Rectal smooth muscle tissue (tissue), 1 donor: ENCODE measurements around the gene TIMM22.

ENCODE experiments used
- H3K27ac ChIP-seq: one replicate; pipeline ENCODE4 v1.7.0; 2013; ENCODE audit warnings: low read depth, low read length, inconsistent platforms
- H3K27me3 ChIP-seq: one replicate; pipeline ENCODE4 v1.7.0; 2013; ENCODE audit warnings: low read length; ENCODE audit not compliant: control insufficient read depth, insufficient read depth
- H3K36me3 ChIP-seq: one replicate; pipeline ENCODE4 v1.7.0; 2013; ENCODE audit warnings: low read length; ENCODE audit not compliant: control insufficient read depth, insufficient read depth
- H3K4me1 ChIP-seq: one replicate; pipeline ENCODE4 v1.7.0; 2013; ENCODE audit warnings: low read length; ENCODE audit not compliant: control insufficient read depth, insufficient read depth
- H3K4me3 ChIP-seq: one replicate; pipeline ENCODE4 v1.7.0; 2013; ENCODE audit warnings: low read length
- H3K9ac ChIP-seq: one replicate; pipeline ENCODE4 v1.7.0; 2013; ENCODE audit warnings: low read length

The TIMM22 gene

DNA sequence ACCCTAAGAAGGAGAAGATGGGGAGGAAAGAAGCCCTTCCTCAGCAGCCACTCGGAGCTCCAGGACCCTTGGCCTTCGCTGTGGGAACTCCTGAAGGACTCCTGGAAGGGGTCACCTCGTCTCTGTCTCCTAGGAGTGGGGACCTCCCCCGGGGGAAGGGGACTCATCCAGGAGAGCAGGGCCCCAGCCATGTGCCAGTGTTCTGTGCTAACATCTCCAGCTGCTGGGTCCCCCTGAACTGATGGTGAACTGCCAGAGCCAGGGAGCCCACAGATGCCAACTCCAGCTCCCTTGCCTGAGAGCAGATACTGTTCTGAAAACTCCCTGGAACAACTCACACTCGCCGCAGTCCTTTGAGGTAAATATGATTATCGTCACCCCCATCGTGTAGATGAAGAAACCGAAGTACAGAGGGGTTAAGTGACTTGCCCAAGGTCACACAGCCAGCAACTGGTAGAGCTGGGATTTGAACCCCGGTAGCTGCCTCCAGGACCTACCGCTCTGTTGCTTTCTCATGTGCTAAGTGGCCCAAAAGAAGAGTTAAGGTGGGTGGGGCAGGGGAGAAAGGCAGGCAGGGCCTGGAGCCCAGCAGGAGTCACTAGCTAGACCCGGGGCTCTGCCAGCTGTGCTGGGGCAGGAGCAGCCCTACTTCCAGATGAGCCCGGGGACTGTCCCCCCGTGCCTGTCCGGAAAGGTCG is 10.5 kb downstream of the TIMM22 start:
- no peak overlapping the region for H3K4me3 ChIP-seq
- H3K9ac ChIP-seq = no peak overlapping the region
- H3K36me3 ChIP-seq = peaks cover 55% of the 10 kb centered on the region
- H3K27ac ChIP-seq = no peak overlapping the region
- peaks cover 16% of the 10 kb centered on the region for H3K4me1 ChIP-seq
- no peaks in the 10 kb centered on the region for H3K27me3 ChIP-seq

DNA sequence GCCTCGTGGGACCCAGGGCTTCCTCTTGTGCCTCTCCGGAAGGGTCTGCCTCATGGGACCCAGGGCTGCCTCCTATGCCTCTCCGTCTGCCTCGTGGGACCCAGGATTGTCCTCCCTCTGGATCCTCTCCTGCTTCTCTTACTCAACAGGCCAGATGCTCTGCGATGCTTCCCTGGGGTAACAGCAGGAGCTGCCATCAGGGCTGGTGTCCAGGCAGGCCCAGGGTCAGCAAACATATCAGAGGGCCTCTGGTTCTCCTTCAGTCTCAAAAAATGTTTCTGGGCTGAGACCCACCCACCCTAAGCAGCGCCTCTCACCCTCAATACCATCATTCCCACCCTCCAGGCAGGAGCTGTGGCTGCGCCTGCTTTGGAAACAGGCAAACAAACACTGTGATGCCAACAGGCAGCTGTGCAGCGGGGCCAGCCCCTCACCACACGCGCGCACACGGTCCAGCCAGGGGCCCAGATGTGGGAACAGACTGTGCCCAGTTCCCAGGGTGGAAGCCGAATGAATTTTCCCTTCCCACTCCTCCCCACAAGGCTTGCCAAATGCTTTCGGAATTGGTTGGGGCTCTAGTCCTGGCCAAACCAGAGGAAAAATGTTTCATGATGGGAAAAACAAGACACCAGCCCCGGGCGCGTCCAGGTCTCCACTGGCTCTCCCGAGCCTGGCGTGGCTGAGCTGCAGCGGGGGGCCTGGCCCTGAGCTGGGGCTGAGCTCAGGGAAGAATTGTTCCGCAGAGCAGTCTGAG is 11.3 kb downstream of the TIMM22 start:
- no peak overlapping the region for H3K9ac ChIP-seq
- H3K27me3 ChIP-seq = no peaks in the 10 kb centered on the region
- H3K4me1 ChIP-seq = peaks cover 15% of the 10 kb centered on the region
- H3K27ac ChIP-seq = no peak overlapping the region
- no peak overlapping the region for H3K4me3 ChIP-seq
- H3K36me3 ChIP-seq = peaks cover 52% of the 10 kb centered on the region

DNA sequence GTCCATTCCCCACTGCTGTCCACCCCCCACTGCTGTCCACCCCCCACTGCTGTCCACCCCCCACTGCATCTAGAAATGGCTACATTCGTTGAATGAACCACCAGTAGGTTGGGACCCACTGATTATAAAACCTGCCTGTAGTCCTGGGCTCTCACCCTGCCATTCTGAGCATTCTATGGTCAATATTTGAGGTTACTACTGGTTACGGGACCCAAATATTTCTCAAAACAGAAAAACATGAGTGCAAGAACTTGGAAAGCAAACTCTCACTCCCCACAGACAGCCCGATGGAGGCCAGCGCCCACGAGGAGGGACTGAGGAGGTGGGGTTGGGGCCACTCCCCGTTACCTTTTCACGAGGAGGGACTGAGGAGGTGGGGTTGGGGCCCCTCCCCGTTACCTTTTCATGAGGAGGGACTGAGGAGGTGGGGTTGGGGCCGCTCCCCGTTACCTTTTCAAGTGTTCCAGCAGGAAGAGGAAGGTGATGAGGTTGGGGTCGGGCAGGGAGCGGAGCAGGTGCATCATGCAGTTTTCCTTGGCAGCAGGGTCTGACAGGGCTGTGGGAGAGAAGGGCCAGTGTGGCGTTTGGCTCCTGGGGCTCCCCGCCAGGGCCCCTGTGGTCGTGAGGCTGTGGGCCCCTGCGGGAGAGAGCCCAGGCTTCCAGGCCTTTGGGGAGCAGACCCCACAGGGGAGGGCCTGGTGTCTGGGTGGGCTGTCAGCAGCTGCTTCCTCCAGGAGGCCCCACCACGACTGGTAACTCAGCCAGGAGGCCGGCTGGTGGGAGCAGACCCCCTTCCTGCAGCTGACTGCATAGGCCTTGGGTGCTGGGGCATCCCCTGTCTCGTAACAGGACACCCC is 12.5 kb downstream of the TIMM22 start:
- Histone ChIP-seq H3K27ac (no peak overlapping the region), H3K27me3 (no peaks in the 10 kb centered on the region), H3K36me3 (peaks cover 54% of the 10 kb centered on the region), H3K4me3 (no peak overlapping the region), H3K9ac (no peak overlapping the region), H3K4me1 (peaks cover 15% of the 10 kb centered on the region)

DNA sequence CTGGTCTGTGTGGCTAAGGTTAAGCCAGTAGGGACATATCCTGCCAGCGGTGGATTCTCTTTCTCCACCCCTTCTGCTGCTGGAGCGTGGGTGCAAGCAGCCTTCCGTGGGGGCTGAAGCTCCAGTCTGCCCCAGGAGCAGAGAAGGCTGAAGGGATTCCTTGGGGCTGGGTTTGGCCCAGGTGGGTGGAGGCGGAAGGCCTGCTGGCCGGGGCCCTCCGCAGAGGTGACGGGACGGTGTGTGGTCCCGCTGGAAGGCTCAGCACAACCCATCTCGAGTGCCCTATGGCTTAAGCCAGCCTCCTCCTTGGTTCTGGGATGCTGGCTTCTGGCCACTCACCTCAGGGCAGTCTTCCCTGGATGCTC is 13.1 kb downstream of the TIMM22 start:
- Histone ChIP-seq H3K9ac (no peak overlapping the region), H3K27me3 (no peaks in the 10 kb centered on the region), H3K4me3 (no peak overlapping the region), H3K36me3 (peaks cover 53% of the 10 kb centered on the region), H3K4me1 (peaks cover 13% of the 10 kb centered on the region), H3K27ac (no peak overlapping the region)

DNA sequence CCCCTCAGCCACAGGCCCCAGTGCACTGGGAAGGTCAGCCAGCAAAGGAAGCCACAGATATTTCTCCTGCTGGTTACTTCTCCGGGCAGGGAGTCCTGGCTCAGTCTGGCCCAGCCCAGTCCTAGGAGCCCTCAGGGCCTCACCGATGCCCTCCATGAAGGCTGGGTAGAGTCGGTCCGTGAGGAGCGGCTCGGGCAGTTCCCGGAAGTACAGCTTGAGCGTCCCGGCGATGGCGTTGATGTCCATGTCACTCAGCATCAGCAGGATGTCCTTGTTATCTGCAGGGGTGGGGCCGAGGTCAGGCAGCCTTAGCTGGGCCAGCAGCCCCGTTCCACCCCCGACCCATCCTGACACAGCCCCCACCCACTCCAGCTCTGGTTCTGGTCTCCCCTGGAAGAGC is 13.7 kb downstream of the TIMM22 start:
- Histone ChIP-seq H3K27ac (no peak overlapping the region), H3K4me1 (peaks cover 9% of the 10 kb centered on the region), H3K36me3 (peaks cover 48% of the 10 kb centered on the region)

DNA sequence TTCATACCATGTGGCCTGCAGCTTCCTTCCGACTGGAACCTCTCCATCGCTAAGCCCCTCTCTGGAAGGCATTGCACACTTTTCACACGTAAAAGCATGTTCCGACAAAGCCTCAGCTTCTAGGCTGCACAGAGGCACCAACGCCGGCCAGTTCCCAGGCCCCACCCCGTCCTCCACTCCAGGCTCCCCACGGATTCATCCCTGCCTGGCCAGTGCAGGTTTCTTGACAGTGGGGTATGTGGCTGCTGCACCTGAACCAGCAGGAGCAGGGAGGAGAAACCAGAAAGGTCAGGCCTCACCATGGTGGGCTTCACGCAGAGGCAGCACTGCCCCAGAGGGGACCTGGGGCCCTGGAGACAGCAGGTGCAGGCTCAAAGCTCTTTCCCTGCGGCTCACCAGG is 14.2 kb downstream of the TIMM22 start:
- Histone ChIP-seq H3K4me1 (peaks cover 4% of the 10 kb centered on the region), H3K36me3 (peaks cover 47% of the 10 kb centered on the region), H3K4me3 (no peak overlapping the region), H3K9ac (no peak overlapping the region), H3K27ac (no peak overlapping the region), H3K27me3 (no peaks in the 10 kb centered on the region)

More for the DNA sequence above, 13.7 kb downstream of the TIMM22 start:
- Histone ChIP-seq H3K9ac (no peak overlapping the region), H3K4me3 (no peak overlapping the region), H3K27me3 (no peaks in the 10 kb centered on the region)

DNA sequence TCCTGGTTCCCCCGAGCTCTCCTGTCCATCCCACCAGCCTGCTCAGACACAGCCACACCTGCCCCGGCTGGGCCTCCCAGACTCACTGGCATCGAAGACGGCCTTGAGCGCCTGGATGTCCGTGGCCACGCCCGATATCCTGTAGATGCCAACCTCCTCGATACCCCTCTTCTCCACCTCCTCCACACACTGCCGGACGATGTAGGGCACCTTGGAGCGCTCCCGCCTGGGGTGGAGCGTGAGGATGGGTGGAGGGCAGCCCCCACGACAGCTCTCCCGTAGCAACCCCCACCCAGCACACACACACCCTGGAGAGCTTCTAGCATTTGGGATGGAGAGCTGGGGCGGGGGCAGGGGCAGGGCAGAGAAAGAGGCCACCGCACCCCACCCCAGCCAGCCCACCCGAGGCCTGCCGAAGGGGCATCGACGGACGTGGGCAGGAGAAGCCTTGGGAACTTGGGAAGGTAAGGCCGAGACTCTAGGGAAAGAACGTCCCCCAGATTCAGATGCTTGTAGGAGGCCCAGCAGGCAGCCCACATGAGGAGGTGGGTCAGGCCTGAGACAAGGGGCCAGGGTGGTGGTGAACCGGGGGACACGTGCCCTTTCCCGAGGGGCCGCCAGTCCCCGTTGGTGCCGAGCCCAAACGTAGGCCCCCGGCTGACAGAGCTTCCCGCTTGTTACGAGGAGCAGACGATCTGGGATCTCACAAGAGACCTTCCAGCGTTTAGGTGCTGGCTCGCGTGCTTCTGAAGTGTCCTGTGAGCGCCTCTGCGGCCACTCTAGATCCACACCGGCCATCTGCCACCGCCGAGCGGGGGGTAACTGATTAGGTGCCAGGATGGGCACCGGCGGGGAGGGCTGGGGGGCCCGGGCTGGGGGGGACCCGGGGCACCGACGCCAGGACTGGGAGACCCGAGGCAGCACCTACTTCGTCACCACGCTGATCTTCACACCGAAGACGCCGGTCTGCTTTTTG is 15.1 kb downstream of the TIMM22 start:
- H3K9ac ChIP-seq = no peak overlapping the region
- no peak overlapping the region for H3K4me3 ChIP-seq
- H3K27me3 ChIP-seq = no peaks in the 10 kb centered on the region
- H3K27ac ChIP-seq = no peak overlapping the region
- peaks cover 45% of the 10 kb centered on the region for H3K36me3 ChIP-seq
- H3K4me1 ChIP-seq = no peaks in the 10 kb centered on the region

DNA sequence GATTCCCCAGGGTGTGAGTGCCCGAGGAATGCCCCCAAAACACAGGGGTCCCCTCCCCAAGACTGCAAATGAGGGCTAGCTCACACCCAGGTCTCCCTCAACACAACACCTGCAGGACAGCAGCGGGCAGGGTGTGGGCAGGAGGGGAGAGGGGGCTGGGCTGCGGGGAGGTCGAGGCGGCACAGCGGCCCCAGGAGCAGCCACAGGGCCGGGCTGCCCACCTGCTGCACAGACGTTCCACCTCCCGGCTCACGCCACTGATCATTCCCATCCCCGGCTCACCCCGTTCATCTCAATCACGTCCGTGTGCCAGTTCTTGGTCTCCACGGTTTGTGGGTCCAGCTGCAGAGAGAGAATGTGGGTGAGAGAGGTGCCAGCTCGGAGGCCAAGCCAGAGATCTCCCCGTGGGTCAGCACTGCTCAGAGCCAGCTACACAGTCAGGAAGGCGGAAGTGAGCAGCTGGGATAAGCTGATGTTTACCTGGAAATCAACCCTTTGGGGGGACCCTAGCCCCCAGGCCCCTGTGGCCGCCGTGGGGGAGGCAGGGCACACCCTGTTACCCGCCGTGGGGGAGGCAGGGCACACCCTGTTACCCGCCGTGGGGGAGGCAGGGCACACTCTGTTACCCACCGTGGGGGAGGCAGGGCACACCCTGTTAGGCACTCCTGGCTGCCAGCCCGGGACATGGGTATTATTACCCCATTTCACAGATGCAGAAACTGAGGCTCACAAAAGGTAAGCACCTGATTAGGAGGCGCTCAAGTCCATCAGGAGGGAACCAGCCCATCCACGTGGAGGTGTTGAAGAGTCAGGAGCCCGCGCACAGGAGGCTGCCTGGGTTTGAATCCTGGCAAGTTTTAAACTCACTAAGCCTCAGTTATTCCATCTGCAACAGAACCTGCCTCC is 16.1 kb downstream of the TIMM22 start:
- Histone ChIP-seq H3K36me3 (peaks cover 35% of the 10 kb centered on the region), H3K27ac (no peak overlapping the region), H3K9ac (no peak overlapping the region), H3K4me1 (no peaks in the 10 kb centered on the region), H3K27me3 (no peaks in the 10 kb centered on the region), H3K4me3 (no peak overlapping the region)

DNA sequence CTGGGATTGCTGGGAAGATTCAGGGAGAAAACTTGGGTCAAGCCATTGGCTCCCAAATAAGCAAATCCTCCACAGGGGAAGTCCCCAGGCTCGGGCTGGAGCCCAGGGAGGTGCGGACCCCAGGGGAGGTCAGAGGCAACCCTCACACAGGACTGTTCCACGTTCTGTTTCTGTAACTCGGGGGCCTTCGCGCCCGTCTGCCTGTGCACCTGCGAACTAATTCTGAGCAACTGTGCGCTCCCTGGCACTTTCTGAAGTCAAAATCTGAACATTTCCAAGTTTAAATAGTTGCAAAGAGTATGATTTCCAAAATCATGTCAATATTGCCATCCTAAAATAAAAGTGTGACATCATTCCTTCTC is 16.8 kb downstream of the TIMM22 start:
- H3K4me1 ChIP-seq = peaks cover 3% of the 10 kb centered on the region
- peaks cover 33% of the 10 kb centered on the region for H3K36me3 ChIP-seq
- H3K4me3 ChIP-seq = no peak overlapping the region
- no peak overlapping the region for H3K27ac ChIP-seq
- H3K9ac ChIP-seq = no peak overlapping the region
- H3K27me3 ChIP-seq = no peaks in the 10 kb centered on the region

DNA sequence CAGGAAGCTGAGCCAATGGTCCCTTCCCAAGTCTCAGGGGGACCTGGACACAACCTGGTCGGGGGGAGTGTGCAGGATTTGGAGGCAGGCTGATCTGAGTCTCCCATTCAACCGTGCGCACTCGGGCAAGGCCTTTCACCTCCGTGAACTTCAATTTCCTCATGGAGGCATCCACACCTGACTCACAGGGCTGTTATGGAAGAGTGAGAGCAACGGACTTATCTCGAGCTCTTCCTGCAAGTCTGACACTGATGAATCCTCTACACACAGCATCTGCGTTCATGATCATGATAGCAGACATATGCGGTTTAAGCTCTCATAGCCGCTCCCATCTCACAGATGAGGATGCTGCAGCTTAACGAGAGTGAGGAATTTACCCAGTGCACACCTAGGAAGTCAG is 21.6 kb downstream of the TIMM22 start:
- Histone ChIP-seq H3K9ac (no peak overlapping the region), H3K27me3 (no peaks in the 10 kb centered on the region), H3K4me1 (peaks cover 16% of the 10 kb centered on the region), H3K36me3 (peaks cover 8% of the 10 kb centered on the region), H3K27ac (no peak overlapping the region), H3K4me3 (no peak overlapping the region)

DNA sequence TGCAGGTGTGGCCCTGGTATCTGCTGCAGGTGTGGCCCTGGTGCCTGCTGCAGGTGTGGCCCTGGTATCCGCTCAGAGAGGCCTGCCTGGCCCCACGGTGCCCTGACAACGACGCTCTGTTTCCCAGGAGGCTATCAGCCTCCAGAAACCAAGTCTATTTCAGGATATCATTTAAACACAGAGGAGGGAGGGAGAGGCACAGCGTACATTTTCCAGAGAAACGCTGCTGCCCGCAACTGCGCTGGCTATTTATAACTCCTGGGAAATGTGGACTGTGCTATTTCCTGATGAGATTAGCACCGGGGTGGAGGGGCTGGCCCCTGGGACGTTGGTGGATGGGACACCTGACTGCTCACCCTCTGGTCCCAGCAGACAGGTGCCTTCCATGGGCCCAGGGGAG is 22.5 kb downstream of the TIMM22 start:
- Histone ChIP-seq H3K4me1 (peaks cover 16% of the 10 kb centered on the region), H3K36me3 (peaks cover 5% of the 10 kb centered on the region), H3K27ac (peak overlapping the region; percentile 68), H3K4me3 (no peak overlapping the region), H3K27me3 (no peaks in the 10 kb centered on the region), H3K9ac (no peak overlapping the region)
